Tibial artery (tissue), 4 donors: ENCODE data around the gene FSTL3.
A peak's percentile ranks its signal among the peaks of the same experiment; 100 is the strongest.

Source experiments
- DNase-seq, 2 donors: peaks; one replicate each; pipeline ENCODE4 v3.0.0-alpha.2; 2019
- H3K27ac ChIP-seq, 2 donors: fragments of 200-600 bp; sonication (generic) in 1 of 2; 1 replicate in 1 of 2; 2 replicates in 1 of 2; pipeline ENCODE4 v1.5.1; 2018 to 2019; ENCODE audit warnings: mild to moderate bottlenecking in 1 of 2
- H3K27me3 ChIP-seq, 2 donors: fragments of 200-600 bp; sonication (generic) in 1 of 2; one replicate each; pipeline versions ENCODE4 v1.5.1 to v1.6.0; 2016 to 2019
- H3K36me3 ChIP-seq, 3 donors: fragments of 200-600 bp; sonication (generic) in 2 of 3; one replicate each; pipeline ENCODE4 v1.5.1; 2016 to 2019; ENCODE audit warnings: mild to moderate bottlenecking in 2 of 3
- H3K4me1 ChIP-seq, 4 donors: fragments of 200-600 bp; sonication (generic) in 2 of 4; 1 replicate in 3 of 4; 2 replicates in 1 of 4; pipeline ENCODE4 v1.5.1; 2016 to 2019
- H3K4me3 ChIP-seq, 2 donors: fragments of 200-600 bp; sonication (generic) in 1 of 2; 1 replicate in 1 of 2; 2 replicates in 1 of 2; pipeline ENCODE4 v1.5.1; 2018 to 2019; ENCODE audit warnings: mild to moderate bottlenecking in 2 of 2
- H3K9me3 ChIP-seq, 3 donors: fragments of 200-600 bp; sonication (generic) in 1 of 3; one replicate each; pipeline ENCODE4 v1.5.1; 2016 to 2019
- intact Hi-C: fragments of 100-400 bp; cut with DNase I; formaldehyde crosslinking; loops from one replicate; pipeline ENCODE4 v1.15.0; 2023; ENCODE audit warnings: low total_unique reads
- TF ChIP-seq, protein P1 (sequence below), 2 experiments: fragments of 200-600 bp in 1 of 2; fragments of 450-650 bp in 1 of 2; IDR thresholded peaks; one replicate each; pipeline ENCODE4 v1.5.1; 2017 to 2019; ENCODE audit warnings: antibody characterized with exemption in 2 of 2, mild to moderate bottlenecking in 1 of 2, moderate library complexity in 1 of 2

FSTL3 gene

DNA sequence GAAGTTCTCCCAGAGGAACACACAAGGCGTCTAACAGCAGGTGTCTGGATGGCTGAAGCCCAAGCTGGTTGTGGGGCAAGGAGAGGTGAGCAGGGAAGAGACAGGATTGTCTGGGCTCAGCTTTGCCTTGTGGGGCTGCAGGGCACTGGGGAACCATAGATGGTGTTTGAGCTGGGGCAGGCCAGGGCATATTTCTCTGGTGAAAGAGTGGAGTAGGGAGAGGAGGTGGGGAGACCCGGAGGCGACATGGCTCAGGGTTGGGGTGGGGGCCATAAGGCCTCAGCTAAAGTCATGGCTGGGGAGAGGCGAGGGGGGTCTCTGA, 27.1 kb downstream of the FSTL3 start:
- Histone ChIP-seq H3K36me3 (no peaks in the 10 kb centered on the region), H3K9me3 (peaks cover 0 to 7% (median 0%) of the 10 kb centered on the region in 3 donors), H3K4me1 (peaks cover 0 to 15% (median 0%) of the 10 kb centered on the region in 4 donors), H3K27me3 (peaks cover 0 to 84% of the 10 kb centered on the region in 2 donors), H3K4me3 (no peak overlapping the region), H3K27ac (no peak overlapping the region)
- TF ChIP-seq, protein P1, sequence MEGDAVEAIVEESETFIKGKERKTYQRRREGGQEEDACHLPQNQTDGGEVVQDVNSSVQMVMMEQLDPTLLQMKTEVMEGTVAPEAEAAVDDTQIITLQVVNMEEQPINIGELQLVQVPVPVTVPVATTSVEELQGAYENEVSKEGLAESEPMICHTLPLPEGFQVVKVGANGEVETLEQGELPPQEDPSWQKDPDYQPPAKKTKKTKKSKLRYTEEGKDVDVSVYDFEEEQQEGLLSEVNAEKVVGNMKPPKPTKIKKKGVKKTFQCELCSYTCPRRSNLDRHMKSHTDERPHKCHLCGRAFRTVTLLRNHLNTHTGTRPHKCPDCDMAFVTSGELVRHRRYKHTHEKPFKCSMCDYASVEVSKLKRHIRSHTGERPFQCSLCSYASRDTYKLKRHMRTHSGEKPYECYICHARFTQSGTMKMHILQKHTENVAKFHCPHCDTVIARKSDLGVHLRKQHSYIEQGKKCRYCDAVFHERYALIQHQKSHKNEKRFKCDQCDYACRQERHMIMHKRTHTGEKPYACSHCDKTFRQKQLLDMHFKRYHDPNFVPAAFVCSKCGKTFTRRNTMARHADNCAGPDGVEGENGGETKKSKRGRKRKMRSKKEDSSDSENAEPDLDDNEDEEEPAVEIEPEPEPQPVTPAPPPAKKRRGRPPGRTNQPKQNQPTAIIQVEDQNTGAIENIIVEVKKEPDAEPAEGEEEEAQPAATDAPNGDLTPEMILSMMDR (IDR thresholded peaks at IDR 0.05) = no peak
- intact Hi-C loops = no loop called here
- DNase-seq = no peak

DNA sequence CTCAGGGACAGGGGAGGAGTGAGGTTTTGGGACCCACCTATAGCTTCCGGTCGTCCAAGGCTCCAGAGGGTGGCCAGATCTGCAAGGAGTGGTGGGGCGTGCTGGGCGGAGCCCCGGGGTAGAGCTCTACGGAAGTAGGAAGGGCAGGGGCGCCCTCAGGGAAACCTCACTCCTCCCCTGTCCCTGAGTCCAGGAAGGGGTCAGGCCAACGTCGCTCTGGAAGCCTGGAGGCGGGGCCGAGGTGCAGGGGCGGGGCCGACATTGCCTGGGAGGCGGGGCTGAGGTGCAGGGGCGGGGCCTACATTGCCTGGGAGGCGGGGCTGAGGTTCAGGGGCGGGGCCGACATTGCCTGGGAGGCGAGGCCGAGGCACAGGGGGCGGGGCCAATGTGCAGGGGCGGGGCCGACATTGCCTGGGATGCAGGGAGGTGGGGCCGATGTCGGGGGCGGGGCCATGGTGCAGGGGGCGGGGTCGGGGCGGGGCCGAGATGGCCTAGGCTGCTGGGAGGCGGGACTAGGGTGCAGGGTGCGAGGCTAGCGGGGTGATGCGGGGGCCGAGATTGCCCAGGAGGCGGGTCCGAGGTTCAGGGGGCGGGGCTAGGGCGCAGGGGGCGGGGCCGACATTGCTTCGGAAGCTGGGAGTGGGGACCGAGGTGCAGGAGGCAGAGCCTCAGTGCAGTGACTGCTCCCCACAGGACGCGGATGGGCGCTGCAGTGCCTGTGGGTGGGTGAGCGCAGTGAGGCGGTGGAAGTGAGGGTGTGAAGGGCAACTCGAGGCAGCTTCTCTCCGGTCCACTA, 27.7 kb downstream of the FSTL3 start:
- intact Hi-C loops = no loop called here
- no peaks in the 10 kb centered on the region for H3K36me3 ChIP-seq
- H3K4me3 ChIP-seq = no peak overlapping the region
- H3K27me3 ChIP-seq = peaks cover 0 to 84% of the 10 kb centered on the region in 2 donors
- H3K27ac ChIP-seq = no peak overlapping the region
- peak in 1 of 2 donors; percentile 72 for DNase-seq
- H3K4me1 ChIP-seq = peaks cover 0 to 18% (median 0%) of the 10 kb centered on the region in 4 donors
- TF ChIP-seq, protein P1 (IDR thresholded peaks at IDR 0.05) = no peak
- H3K9me3 ChIP-seq = peaks cover 0 to 7% (median 0%) of the 10 kb centered on the region in 3 donors

DNA sequence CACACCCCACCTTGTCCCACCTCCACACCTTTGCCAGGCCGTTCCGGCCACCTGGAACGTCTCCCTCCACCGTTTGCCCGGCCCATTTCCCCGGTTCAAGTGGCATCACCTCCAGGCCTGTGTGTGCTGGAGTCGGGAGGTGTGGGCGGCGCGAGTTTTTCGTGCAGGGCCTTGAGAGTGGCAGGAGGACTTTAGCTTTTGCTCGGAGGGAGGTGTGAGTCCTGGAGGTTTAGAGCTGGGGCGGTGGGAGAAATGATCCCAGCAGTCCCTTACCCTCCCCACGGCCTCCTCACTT, 28.2 kb downstream of the FSTL3 start:
- intact Hi-C loops = no loop called here
- H3K36me3 ChIP-seq = no peaks in the 10 kb centered on the region
- peaks cover 0 to 7% (median 0%) of the 10 kb centered on the region in 3 donors for H3K9me3 ChIP-seq
- H3K27me3 ChIP-seq = peaks cover 0 to 83% of the 10 kb centered on the region in 2 donors
- peaks cover 0 to 23% (median 0%) of the 10 kb centered on the region in 4 donors for H3K4me1 ChIP-seq
- H3K27ac ChIP-seq = no peak overlapping the region
- H3K4me3 ChIP-seq = no peak overlapping the region
- TF ChIP-seq, protein P1 (IDR thresholded peaks at IDR 0.05) = no peak
- no peak for DNase-seq

DNA sequence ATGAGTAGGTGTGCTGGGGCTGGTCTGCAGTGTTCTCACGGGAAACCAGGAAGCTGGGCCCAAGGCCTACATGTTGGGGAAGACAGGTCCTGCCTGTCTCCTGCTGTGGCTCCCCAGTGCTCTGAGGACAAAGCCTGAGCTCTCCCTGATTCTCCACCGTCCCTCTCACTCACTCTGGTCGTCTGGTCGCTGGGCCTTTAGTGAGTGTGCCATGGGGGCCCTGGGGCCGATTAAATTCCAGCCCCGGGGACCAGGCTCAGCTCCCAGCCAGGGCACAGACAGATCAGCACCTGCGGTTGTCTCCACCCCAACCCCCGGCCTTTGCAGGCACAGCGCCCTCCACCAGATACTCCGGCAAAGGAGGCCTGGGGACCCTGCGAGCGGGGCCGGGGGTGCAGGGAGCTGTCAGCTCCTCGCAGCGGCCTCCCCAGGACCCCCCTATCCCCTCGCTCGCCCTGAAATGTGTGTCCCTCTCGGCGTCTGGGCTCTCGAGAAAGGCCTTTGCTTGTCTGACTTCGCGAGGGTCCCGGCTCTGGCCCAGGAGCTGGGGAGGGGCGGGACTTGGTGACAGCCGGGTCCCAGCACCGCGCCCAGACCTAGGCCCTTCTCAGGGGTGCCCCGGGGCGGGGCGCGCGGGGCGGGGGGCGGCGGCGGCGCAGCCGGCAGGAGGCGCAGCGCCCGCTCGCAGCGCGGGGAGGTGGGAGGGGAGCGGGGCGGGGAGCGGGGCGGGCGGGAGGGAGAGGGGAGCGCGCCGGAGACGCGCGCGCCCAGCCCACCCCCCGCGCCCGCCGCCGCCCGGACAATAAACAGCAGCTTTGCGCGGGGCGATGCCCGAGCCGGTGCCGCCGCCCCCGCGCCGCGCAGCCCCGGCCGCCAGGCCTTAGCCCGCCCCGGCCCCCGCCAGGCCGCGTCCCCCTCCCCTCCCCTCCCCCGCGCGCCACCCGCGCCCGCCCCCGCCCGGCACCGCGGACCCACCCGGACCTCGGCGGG, 32.3 kb downstream of the FSTL3 start, which contains the start of gene PALM:
TSS of gene PALM (plus strand) at position 782 of the 990 bp plus-strand sequence. CDS start 212 bp downstream, outside the sequence.
- H3K27ac ChIP-seq = peak within 1 kb of the TSS; percentile 56 to 57
- H3K9me3 ChIP-seq = peaks cover 0 to 7% (median 0%) of the 10 kb centered on the region in 3 donors
- peaks cover 0 to 72% of the 10 kb centered on the region in 2 donors for H3K27me3 ChIP-seq
- TF ChIP-seq, protein P1 (IDR thresholded peaks at IDR 0.05) = no peak
- H3K36me3 ChIP-seq = no peaks in the 10 kb centered on the region
- DNase-seq = no peak
- intact Hi-C loops = no loop called here
- H3K4me1 ChIP-seq = peaks cover 0 to 24% (median 0%) of the 10 kb centered on the region in 4 donors
- H3K4me3 ChIP-seq = peak within 1 kb of the TSS; percentile 51 to 57

DNA sequence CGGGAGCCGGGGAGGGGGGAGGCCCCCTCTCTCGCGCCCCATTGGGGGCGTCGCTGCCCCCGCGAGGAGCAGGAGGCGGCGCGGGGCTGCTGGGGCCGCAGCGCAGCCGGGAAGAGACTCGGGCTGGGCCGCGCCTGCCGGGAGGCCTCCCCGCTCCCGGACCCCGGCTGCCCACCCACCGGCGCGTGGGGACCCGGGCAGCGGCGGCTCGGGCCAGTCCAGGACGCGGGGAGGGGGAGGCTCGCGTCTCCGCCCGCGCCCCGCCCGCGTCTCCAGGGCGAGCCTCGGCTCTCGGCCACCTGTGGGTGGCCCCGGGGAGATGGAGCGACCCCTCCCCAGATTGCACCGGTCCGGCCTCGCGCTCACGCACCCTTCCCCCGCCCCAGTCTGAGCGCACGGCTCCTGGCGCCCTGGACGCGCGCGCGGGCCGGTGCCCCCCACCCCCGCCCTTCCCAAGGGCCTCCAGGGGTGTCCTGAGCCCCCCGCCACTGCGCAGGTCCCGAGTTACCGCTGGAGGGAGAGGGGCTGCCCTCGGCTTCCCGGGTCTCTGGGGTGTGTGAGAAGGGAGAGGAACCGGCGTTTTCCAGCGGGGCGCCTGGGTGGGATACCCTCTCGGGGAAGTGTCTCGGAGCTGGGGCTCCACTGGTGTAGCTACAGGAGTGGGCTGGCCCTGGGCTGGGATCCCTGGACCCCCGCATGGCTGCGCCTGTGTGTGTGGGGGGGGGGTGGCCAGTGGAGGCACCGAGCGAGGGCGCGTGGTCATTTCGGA, 33.2 kb downstream of the FSTL3 start:
- TF ChIP-seq, protein P1 (IDR thresholded peaks at IDR 0.05) = no peak
- intact Hi-C loops = no loop called here

More for the DNA sequence above, 33.2 kb downstream of the FSTL3 start:
- DNase-seq = no peak
- peaks cover 0 to 7% (median 0%) of the 10 kb centered on the region in 3 donors for H3K9me3 ChIP-seq
- H3K4me1 ChIP-seq = peaks cover 0 to 16% (median 0%) of the 10 kb centered on the region in 4 donors
- H3K36me3 ChIP-seq = no peaks in the 10 kb centered on the region
- peaks cover 0 to 63% of the 10 kb centered on the region in 2 donors for H3K27me3 ChIP-seq
- H3K4me3 ChIP-seq = peak overlapping the region; percentile 51 to 57
- peak overlapping the region; percentile 56 to 57 for H3K27ac ChIP-seq
